ENCODE results near the gene P2RY6. TPM values are rescaled to one million over a fixed set of nuclear protein-coding genes. Genes with fewer than 3 reads are reported as not detected.

P2RY6 gene
- total and polyA plus RNA-seq, 12 donors: 0.33 to 5.9 (median 3.9) TPM

- intact Hi-C loops (cut with DNase I): no loop called here
- Histone ChIP-seq H3K27ac (peak overlapping the region in 2 of 5 donors; percentile 38 to 69), H3K27me3 (no peaks in the 10 kb centered on the region), H3K9me3 (replicated peaks in 1 of 3) (no peaks in the 10 kb centered on the region), H3K4me1 (replicated peaks in 1 of 2) (peaks cover under 1 to 4% of the 10 kb centered on the region in 2 donors), H3K4me3 (peak overlapping the region in 1 of 4 donors; percentile 71), H3K36me3 (replicated peaks in 1 of 2) (no peaks in the 10 kb centered on the region)
- WGBS, 4 donors: 44 to 67% (median 51%) methylated on average over 1 of the region's 1 CpG
- no peak for DNase-seq
- no peak for TF ChIP-seq POLR2A (IDR thresholded peaks at IDR 0.05)
- no peak for TF ChIP-seq CTCF (IDR thresholded peaks at IDR 0.05)
These were observed 41.5 kb downstream of the P2RY6 start for GRCh38 chr11:73313652-73314051.

GRCh38 chr11:73314117-73314961 lies 42.2 kb downstream of the P2RY6 start:
- no peak for DNase-seq
- 68 to 88% (median 73%) methylated on average over 7 to 11 of the region's 11 CpGs for WGBS, 4 donors

DNA sequence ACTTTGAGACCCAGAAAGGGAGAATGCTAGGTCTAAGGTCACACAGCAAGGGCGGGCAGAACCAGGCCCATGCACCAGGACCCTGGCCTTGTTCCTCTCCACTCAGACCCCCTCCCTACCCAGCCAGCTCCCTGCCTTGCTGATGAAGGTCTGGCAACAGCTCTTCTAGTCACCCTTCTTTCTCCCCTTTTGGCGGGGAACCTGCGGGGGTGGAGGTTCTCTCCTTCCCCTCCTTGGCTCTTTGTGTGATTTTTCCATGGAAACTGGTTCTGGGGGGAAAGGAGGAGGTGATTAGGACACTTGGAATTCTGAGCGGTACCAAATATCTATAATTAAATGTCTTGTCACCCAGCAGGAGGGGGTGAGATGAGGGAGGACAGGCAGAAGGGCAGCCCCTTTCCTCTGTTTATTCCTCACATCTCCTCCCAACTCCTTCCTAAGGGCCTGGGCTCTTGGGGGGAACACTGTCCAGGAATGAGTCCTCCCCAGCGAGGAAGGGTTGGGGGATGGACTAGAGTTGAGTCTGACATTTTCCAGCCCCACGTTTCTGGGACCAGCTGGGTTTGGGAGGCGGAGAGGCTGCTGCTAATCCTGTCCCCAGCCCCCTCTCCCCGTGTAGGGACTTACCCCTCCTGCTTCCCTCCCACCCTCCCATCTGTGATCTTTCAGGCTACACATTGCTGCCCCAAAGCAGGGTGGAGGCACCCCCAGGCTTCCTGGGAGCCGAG lies 43.3 kb downstream of the P2RY6 start:
- H3K4me3 ChIP-seq: no peak overlapping the region
- intact Hi-C loops (cut with DNase I): no loop called here
- no peaks in the 10 kb centered on the region for H3K36me3 ChIP-seq (replicated peaks in 1 of 2)
- H3K27ac ChIP-seq: peak overlapping the region in 2 of 5 donors; percentile 41 to 69
- H3K27me3 ChIP-seq: no peaks in the 10 kb centered on the region
- DNase-seq: no peak
- WGBS, 4 donors: 66 to 72% (median 70%) methylated on average over 6 to 9 of the region's 9 CpGs
- H3K9me3 ChIP-seq (replicated peaks in 1 of 3): no peaks in the 10 kb centered on the region
- no peak for TF ChIP-seq POLR2A (IDR thresholded peaks at IDR 0.05)
- TF ChIP-seq CTCF (IDR thresholded peaks at IDR 0.05): no peak
- H3K4me1 ChIP-seq (replicated peaks in 1 of 2): peaks cover 0 to 4% of the 10 kb centered on the region in 2 donors

More at GRCh38 chr11:73314117-73314961, 42.2 kb downstream of the P2RY6 start:
- intact Hi-C loops (cut with DNase I): no loop called here
- TF ChIP-seq POLR2A (IDR thresholded peaks at IDR 0.05): no peak
- TF ChIP-seq CTCF (IDR thresholded peaks at IDR 0.05): no peak
- no peaks in the 10 kb centered on the region for H3K27me3 ChIP-seq
- peak overlapping the region in 2 of 5 donors; percentile 38 to 69 for H3K27ac ChIP-seq
- no peaks in the 10 kb centered on the region for H3K36me3 ChIP-seq (replicated peaks in 1 of 2)
- peak overlapping the region in 1 of 4 donors; percentile 71 for H3K4me3 ChIP-seq
- H3K4me1 ChIP-seq (replicated peaks in 1 of 2): peaks cover 0 to 4% of the 10 kb centered on the region in 2 donors
- H3K9me3 ChIP-seq (replicated peaks in 1 of 3): no peaks in the 10 kb centered on the region

DNA sequence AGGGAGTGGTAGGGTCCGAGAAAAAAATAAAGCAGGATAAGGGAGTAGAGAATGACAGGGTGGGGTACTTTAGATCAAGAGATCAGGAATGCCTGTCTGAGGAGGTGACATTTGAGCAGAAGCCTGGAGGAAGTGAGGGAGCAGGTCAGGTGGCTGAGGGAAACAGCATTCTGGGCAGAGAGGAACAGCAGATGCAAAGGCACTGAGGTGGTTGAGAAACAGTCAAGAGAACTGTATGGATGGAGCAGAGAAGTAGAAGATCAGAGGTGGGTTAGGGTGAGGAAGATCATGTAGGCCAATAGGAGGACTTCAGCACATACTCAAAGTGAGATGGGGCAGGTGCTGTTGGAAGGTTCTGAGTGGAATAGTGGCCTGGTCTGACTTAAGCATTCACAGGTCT lies 44.3 kb downstream of the P2RY6 start:
- Histone ChIP-seq H3K4me1 (replicated peaks in 1 of 2) (peaks cover 0 to 10% of the 10 kb centered on the region in 2 donors), H3K4me3 (no peak overlapping the region), H3K27me3 (no peaks in the 10 kb centered on the region), H3K36me3 (replicated peaks in 1 of 2) (no peaks in the 10 kb centered on the region), H3K9me3 (replicated peaks in 1 of 3) (no peaks in the 10 kb centered on the region), H3K27ac (peak overlapping the region in 1 of 5 donors; percentile 65)
- TF ChIP-seq POLR2A (IDR thresholded peaks at IDR 0.05) (no peak), CTCF (IDR thresholded peaks at IDR 0.05) (no peak)
- no peak for DNase-seq
- intact Hi-C loops (cut with DNase I): no loop called here
- 77 to 90% (median 86%) methylated on average over 1 of the region's 1 CpG for WGBS, 4 donors
